ENCODE results near the gene CCDC8. TPM values are rescaled to one million over a fixed set of nuclear protein-coding genes. Genes with fewer than 3 reads are reported as not detected.

The CCDC8 gene
- total RNA-seq, 1 experiment from 2014 or later: 27.5 TPM

- no peak overlapping the region for H3K4ac ChIP-seq (ENCODE audit: low read depth, low read length)
- H3K36me3 Mint-ChIP-seq (ENCODE audit: insufficient read depth in 1 of 3, low read depth in 3 of 3): no peaks in the 10 kb centered on the region; a peak in 1 of 7 replicates
- no peaks in the 10 kb centered on the region for H3K79me2 ChIP-seq (ENCODE audit: insufficient read depth, low read length)
- no peak overlapping the region for H3K4me2 ChIP-seq (ENCODE audit: insufficient read depth, insufficient read length, low read length)
- no peak overlapping the region for H3T11ph ChIP-seq (ENCODE audit: low read length)
- no peak overlapping the region for H2BK12ac ChIP-seq (ENCODE audit: insufficient read length, low read depth, low read length)
- H3K9me3 Mint-ChIP-seq: no peaks in the 10 kb centered on the region; a peak in 1 of 5 replicates
- H3K9ac ChIP-seq (ENCODE audit: extremely low read depth, insufficient read length, low read length): no peak overlapping the region
- H2BK15ac ChIP-seq (ENCODE audit: low read depth, low read length): no peak overlapping the region
- H2BK120ac ChIP-seq (ENCODE audit: low read depth, low read length, poor library complexity, severe bottlenecking): no peak overlapping the region
- WGBS (ENCODE audit: extremely low coverage, insufficient read length, low lambda C conversion rate): no CpG with 5 or more reads among the region's 2 CpGs
- TF ChIP-seq CTCF (conservative IDR thresholded peaks at IDR 0.05): no peak
- H3K4me1 ChIP-seq (ENCODE audit: insufficient read depth, low read length): no peaks in the 10 kb centered on the region
- no peaks in the 10 kb centered on the region for H3K23me2 ChIP-seq (ENCODE audit: insufficient read length, low read depth, low read length, poor library complexity, severe bottlenecking)
- no peaks in the 10 kb centered on the region for H4K20me1 ChIP-seq (ENCODE audit: control insufficient read depth, insufficient read depth, insufficient read length)
- no peaks in the 10 kb centered on the region for H3K27me3 ChIP-seq (ENCODE audit: insufficient read depth, low read length)
- no peak overlapping the region for H3K27ac Mint-ChIP-seq
- H4K8ac ChIP-seq (replicated peaks; ENCODE audit: insufficient read length, low read depth, low read length): no peak overlapping the region
- H3K27ac ChIP-seq (ENCODE audit: insufficient read length, low read depth, low read length): no peak overlapping the region
- H3K4me3 Mint-ChIP-seq: no peak overlapping the region
- H3K56ac ChIP-seq (ENCODE audit: insufficient read length, low read depth, low read length): no peak overlapping the region
- H2BK5ac ChIP-seq (ENCODE audit: insufficient read length, low read length): no peak overlapping the region
- no peak for DNase-seq
- no peak overlapping the region for H2AK5ac ChIP-seq (ENCODE audit: insufficient read length, low read length)
- no peak overlapping the region for H4K5ac ChIP-seq (ENCODE audit: insufficient read length, low read depth, low read length)
- peaks cover 0 to 4% of the 10 kb centered on the region in 2 experiments; a peak in 1 of 4 replicates for H3K4me1 Mint-ChIP-seq
- H2AFZ ChIP-seq (ENCODE audit: low read length): no peak overlapping the region
- no peaks in the 10 kb centered on the region for H3K9me3 ChIP-seq (ENCODE audit: control insufficient read depth, low read depth, low read length)
- no peaks in the 10 kb centered on the region for H3K79me1 ChIP-seq (ENCODE audit: insufficient read depth, low read depth, low read length, poor library complexity, severe bottlenecking)
- H3K14ac ChIP-seq (ENCODE audit: insufficient read depth, low read length): no peak overlapping the region
- no peak overlapping the region for H3K18ac ChIP-seq (ENCODE audit: insufficient read length, low read depth, low read length)
- H4K91ac ChIP-seq (ENCODE audit: insufficient read length, low read depth, low read length): no peak overlapping the region
- H3K23ac ChIP-seq (ENCODE audit: insufficient read length, low read depth, low read length): no peak overlapping the region
- H2BK20ac ChIP-seq (ENCODE audit: low read depth, low read length, poor library complexity, severe bottlenecking): no peak overlapping the region
- peaks cover 2% of the 10 kb centered on the region for H3K27me3 Mint-ChIP-seq (ENCODE audit: low read depth)
Measured at GRCh38 chr19:46460055-46460454, 46.7 kb upstream of the CCDC8 start.
